ENCODE data around the gene ARID1B. TPM values are rescaled to one million over a fixed set of nuclear protein-coding genes. Genes with fewer than 3 reads are reported as not detected.

ARID1B gene
- total and polyA plus RNA-seq, 2 experiments from 2014 or later, result 41.9 to 72.7 TPM

DNA sequence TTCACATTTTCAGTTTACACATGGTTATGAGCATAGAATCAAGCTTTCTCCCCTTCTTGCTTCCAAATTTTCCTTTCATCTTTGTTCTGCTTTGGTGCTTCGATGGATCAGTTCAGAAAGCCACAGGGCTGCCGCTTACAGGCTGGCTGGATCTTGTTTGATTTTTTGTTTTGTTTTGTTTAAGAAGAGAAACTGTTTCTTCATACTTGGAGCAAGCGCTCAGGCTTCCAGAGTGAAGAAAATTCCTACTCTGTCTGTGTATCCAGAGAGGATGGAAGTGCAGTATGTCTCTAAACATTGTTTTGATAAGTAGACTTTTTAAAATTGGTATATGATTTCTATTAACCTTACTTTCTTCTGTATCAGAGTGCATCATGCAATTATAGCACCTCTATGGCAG is 66.9 kb downstream of the ARID1B start:
- TF ChIP-seq CTCF (IDR thresholded peaks at IDR 0.05; ENCODE audit: low read depth, low read length), result no peak
- Histone ChIP-seq H3K36me3 (no peaks in the 10 kb centered on the region), H3K9me3 (ENCODE audit: low read depth) (no peaks in the 10 kb centered on the region), H3K27me3 (no peaks in the 10 kb centered on the region), H3K4me3 (no peak overlapping the region), H3K27ac (no peak overlapping the region), H3K4me1 (ENCODE audit: low read depth) (peaks cover 45% of the 10 kb centered on the region)
- DNase-seq (ENCODE audit: low read depth in 1 of 2, low spot score in 1 of 2), result no peak

- Histone ChIP-seq H3K9me3 (ENCODE audit: low read depth) (no peaks in the 10 kb centered on the region), H3K36me3 (no peaks in the 10 kb centered on the region), H3K4me1 (ENCODE audit: low read depth) (peaks cover 45% of the 10 kb centered on the region), H3K4me3 (no peak overlapping the region), H3K27me3 (no peaks in the 10 kb centered on the region), H3K27ac (no peak overlapping the region)
- no peak for DNase-seq (ENCODE audit: low read depth in 1 of 2, low spot score in 1 of 2)
- no peak for TF ChIP-seq CTCF (IDR thresholded peaks at IDR 0.05; ENCODE audit: low read depth, low read length)
Measured at GRCh38 chr6:156845454-156846155, 68.4 kb downstream of the ARID1B start.

- no peaks in the 10 kb centered on the region for H3K27me3 ChIP-seq
- peaks cover 57% of the 10 kb centered on the region for H3K4me1 ChIP-seq (ENCODE audit: low read depth)
- H3K9me3 ChIP-seq (ENCODE audit: low read depth), result no peaks in the 10 kb centered on the region
- no peak for DNase-seq (ENCODE audit: low read depth in 1 of 2, low spot score in 1 of 2)
- TF ChIP-seq CTCF (IDR thresholded peaks at IDR 0.05; ENCODE audit: low read depth, low read length), result no peak
- no peak overlapping the region for H3K4me3 ChIP-seq
- no peaks in the 10 kb centered on the region for H3K36me3 ChIP-seq
- peak overlapping the region; percentile 79 for H3K27ac ChIP-seq
Measured at GRCh38 chr6:156846845-156847599, 69.8 kb downstream of the ARID1B start.

- Histone ChIP-seq H3K4me3 (no peak overlapping the region), H3K27ac (peak overlapping the region; percentile 79), H3K9me3 (ENCODE audit: low read depth) (no peaks in the 10 kb centered on the region), H3K27me3 (no peaks in the 10 kb centered on the region), H3K36me3 (no peaks in the 10 kb centered on the region), H3K4me1 (ENCODE audit: low read depth) (peaks cover 68% of the 10 kb centered on the region)
- TF ChIP-seq CTCF (IDR thresholded peaks at IDR 0.05; ENCODE audit: low read depth, low read length), result no peak
- DNase-seq (ENCODE audit: low read depth in 1 of 2, low spot score in 1 of 2), result peak in 1 of 2 donors; percentile 33
Measured at GRCh38 chr6:156848123-156848522, 70.9 kb downstream of the ARID1B start.

- TF ChIP-seq CTCF (IDR thresholded peaks at IDR 0.05; ENCODE audit: low read depth, low read length), result no peak
- Histone ChIP-seq H3K4me1 (ENCODE audit: low read depth) (peaks cover 70% of the 10 kb centered on the region), H3K36me3 (no peaks in the 10 kb centered on the region), H3K4me3 (no peak overlapping the region), H3K9me3 (ENCODE audit: low read depth) (no peaks in the 10 kb centered on the region), H3K27ac (peak overlapping the region; percentile 79), H3K27me3 (no peaks in the 10 kb centered on the region)
- peak; percentile 64 to 93 for DNase-seq (ENCODE audit: low read depth in 1 of 2, low spot score in 1 of 2)
Measured at GRCh38 chr6:156848533-156848932, 71.4 kb downstream of the ARID1B start.
